K562 (cell line): ENCODE data around the gene BCL2L1. TPM values are rescaled to one million over a fixed set of nuclear protein-coding genes. Genes with fewer than 3 reads are reported as not detected.

Experiments
- ARNT ChIP-seq, 2 experiments: fragments of 450-650 bp; IDR thresholded peaks; 2 replicates each; pipeline ENCODE4 v1.6.1; 2016; ENCODE audit warnings: mild to moderate bottlenecking in 1 of 2
- CBFA2T2 ChIP-seq: fragments of 450-650 bp; conservative IDR thresholded peaks from 2 replicates; pipeline ENCODE4 v1.6.1; 2017; ENCODE audit warnings: mild to moderate bottlenecking
- CBFB ChIP-seq: sonication (generic); formaldehyde crosslinking; IDR thresholded peaks from 2 replicates; pipeline ENCODE4 v1.4.0; 2020; ENCODE audit warnings: mild to moderate bottlenecking, missing genetic modification reagents
- DPF2 ChIP-seq: fragments of 450-650 bp; IDR thresholded peaks from 2 replicates; pipeline ENCODE4 v1.6.1; 2016
- GTF2A2 ChIP-seq: IDR thresholded peaks from 2 replicates; pipeline ENCODE4 v1.6.1; 2016; ENCODE audit warnings: mild to moderate bottlenecking, missing genetic modification characterization, missing compliant biosample characterization
- HDAC2 ChIP-seq: fragments of 450-650 bp; IDR thresholded peaks from 2 replicates; pipeline ENCODE4 v1.6.1; 2016; ENCODE audit warnings: mild to moderate bottlenecking
- KLF1 ChIP-seq: fragments of 450-650 bp; IDR thresholded peaks from 2 replicates; pipeline ENCODE4 v1.6.1; 2016; ENCODE audit warnings: missing genetic modification characterization, missing compliant biosample characterization
- NR1H2 ChIP-seq: sonication (generic); formaldehyde crosslinking; IDR thresholded peaks from 2 replicates; pipeline ENCODE4 v1.4.0; 2020; ENCODE audit warnings: mild to moderate bottlenecking, missing genetic modification reagents
- OTX1 ChIP-seq: fragments of 450-650 bp; formaldehyde crosslinking; IDR thresholded peaks from 2 replicates; pipeline ENCODE4 v1.4.0; 2022; ENCODE audit warnings: mild to moderate bottlenecking
- RB1 ChIP-seq: fragments of 450-650 bp; IDR thresholded peaks from 2 replicates; pipeline ENCODE4 v1.6.1; 2017; ENCODE audit warnings: low read depth, mild to moderate bottlenecking
- RCOR1 ChIP-seq, 2 experiments: IDR thresholded peaks; 2 replicates each; pipeline ENCODE4 v1.6.1; 2012; ENCODE audit warnings: low read depth in 2 of 2, low read length in 2 of 2, borderline replicate concordance in 1 of 2, improper control_type of control experiment in 1 of 2
- RFX7 ChIP-seq: fragments of 250-450 bp; sonication (Bioruptor Pico); IDR thresholded peaks from 2 replicates; pipeline ENCODE4 v1.5.1; 2021; ENCODE audit warnings: mild to moderate bottlenecking
- RUNX1 ChIP-seq: sonication (generic); IDR thresholded peaks from 2 replicates; pipeline ENCODE4 v1.6.1; 2016; ENCODE audit warnings: antibody characterized with exemption, low read depth
- SAP30 ChIP-seq: fragments of 200-600 bp; sonication (generic); IDR thresholded peaks from 2 replicates; pipeline ENCODE4 v1.6.1; 2012; ENCODE audit warnings: borderline replicate concordance, low read depth, mild to moderate bottlenecking, moderate library complexity, low read length, control low read depth, inconsistent platforms; ENCODE audit not compliant: insufficient read depth, poor library complexity, severe bottlenecking
- ZNF124 ChIP-seq: sonication (generic); formaldehyde crosslinking; IDR thresholded peaks from 2 replicates; pipeline ENCODE4 v1.8.1; 2022; ENCODE audit warnings: missing genetic modification reagents
- ZNF134 ChIP-seq: fragments of 250-450 bp; sonication (Bioruptor Pico); conservative IDR thresholded peaks from 2 replicates; pipeline ENCODE4 v1.4.0; 2020
- ZNF280A ChIP-seq: fragments of 450-650 bp; IDR thresholded peaks from 2 replicates; pipeline ENCODE4 v1.6.1; 2018; ENCODE audit warnings: mild to moderate bottlenecking, low read depth; ENCODE audit not compliant: partially characterized antibody
- ZNF354B ChIP-seq: fragments of 250-450 bp; sonication (Bioruptor Pico); IDR thresholded peaks from 2 replicates; pipeline ENCODE4 v1.4.0; 2020
- ZNF384 ChIP-seq: IDR thresholded peaks from 2 replicates; pipeline ENCODE4 v1.6.1; 2012; ENCODE audit warnings: low read depth, low read length, improper control_type of control experiment
- ZNF436 ChIP-seq: fragments of 250-450, 450-650 bp; sonication (Bioruptor Pico); formaldehyde crosslinking; IDR thresholded peaks from 2 replicates; pipeline ENCODE4 v1.7.0; 2020; ENCODE audit warnings: mild to moderate bottlenecking
- ZNF507 ChIP-seq: conservative IDR thresholded peaks from 2 replicates; pipeline ENCODE4 v1.6.1; 2017; ENCODE audit warnings: missing genetic modification characterization, missing compliant biosample characterization
- ZNF551 ChIP-seq: fragments of 250-450 bp; sonication (Bioruptor Pico); IDR thresholded peaks from 2 replicates; pipeline ENCODE4 v1.5.0; 2021; ENCODE audit warnings: mild to moderate bottlenecking, moderate library complexity
- ZNF830 ChIP-seq: fragments of 250-450 bp; sonication (Bioruptor Pico); IDR thresholded peaks from 2 replicates; pipeline ENCODE4 v1.5.0; 2021; ENCODE audit warnings: mild to moderate bottlenecking
- polyA plus RNA-seq, 8 experiments: library from polyadenylated mRNA; depleted of rRNA in 4 of 8; stranded (reverse) in 5 of 8; unstranded in 3 of 8; fragments of >200 nt; fragmentation: Nextera tagmentation in 2 of 8; fragmentation: Illumina TruSeq in 1 of 8; extraction: Ambion mirVana in 2 of 8; extraction: Trizol in 1 of 8; gene quantifications; 2 replicates each; pipeline versions ENCODE4 v1.2.1 to v1.2.3, GENCODE V29; 2011 to 2014; ENCODE audit warnings: inconsistent platforms in 1 of 8, missing spikeins in 1 of 8
- total RNA-seq, 7 experiments: library from RNA; depleted of rRNA in 6 of 7; stranded (reverse); fragments of >200 nt in 6 of 7; fragmentation: Illumina TruSeq in 2 of 7; extraction: Trizol in 2 of 7; gene quantifications; 2 replicates each; pipeline versions ENCODE4 v1.2.1 to v1.2.3, GENCODE V29; 2011 to 2021; ENCODE audit warnings: low replicate concordance in 1 of 7
- TF ChIP-seq, protein P1 (sequence below), 2 experiments: fragments of 450-650 bp; IDR thresholded peaks; 2 replicates each; pipeline ENCODE4 v1.6.1; 2016
- TF ChIP-seq, protein P2 (sequence below): fragments of 450-650 bp; formaldehyde crosslinking; IDR thresholded peaks from 2 replicates; pipeline ENCODE4 v1.4.0; 2020; ENCODE audit warnings: mild to moderate bottlenecking, moderate library complexity
- TF ChIP-seq, protein P3 (sequence below): sonication (generic); formaldehyde crosslinking; IDR thresholded peaks from 2 replicates; pipeline ENCODE4 v1.8.0; 2023; ENCODE audit warnings: mild to moderate bottlenecking, missing genetic modification reagents

The BCL2L1 gene
- total and polyA plus RNA-seq, 9 of the 15 experiments (the other 6 are each of a cell fraction or from before 2014, with no cell fraction given), result 3.3 to 182 (median 120) TPM

GRCh38 chr20:31723069-31723318 is 326 bp upstream of the BCL2L1 start (continued):
- TF ChIP-seq, protein P1, sequence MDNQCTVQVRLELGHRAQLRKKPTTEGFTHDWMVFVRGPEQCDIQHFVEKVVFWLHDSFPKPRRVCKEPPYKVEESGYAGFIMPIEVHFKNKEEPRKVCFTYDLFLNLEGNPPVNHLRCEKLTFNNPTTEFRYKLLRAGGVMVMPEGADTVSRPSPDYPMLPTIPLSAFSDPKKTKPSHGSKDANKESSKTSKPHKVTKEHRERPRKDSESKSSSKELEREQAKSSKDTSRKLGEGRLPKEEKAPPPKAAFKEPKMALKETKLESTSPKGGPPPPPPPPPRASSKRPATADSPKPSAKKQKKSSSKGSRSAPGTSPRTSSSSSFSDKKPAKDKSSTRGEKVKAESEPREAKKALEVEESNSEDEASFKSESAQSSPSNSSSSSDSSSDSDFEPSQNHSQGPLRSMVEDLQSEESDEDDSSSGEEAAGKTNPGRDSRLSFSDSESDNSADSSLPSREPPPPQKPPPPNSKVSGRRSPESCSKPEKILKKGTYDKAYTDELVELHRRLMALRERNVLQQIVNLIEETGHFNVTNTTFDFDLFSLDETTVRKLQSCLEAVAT (IDR thresholded peaks at IDR 0.05), result no peak; a peak in 1 of 4 replicates
- TF ChIP-seq ZNF551 (no peak), SAP30 (peak; percentile 36), ZNF280A (no peak), RB1 (no peak), HDAC2 (0 out of 2 replicates have a peak, but pooled peaks have one; percentile 36), CBFA2T2 (no peak), ZNF436 (CRISPR knock-in tag) (no peak), KLF1 (tag) (no peak), GTF2A2 (no peak), ZNF354B (CRISPR knock-in tag) (no peak), ZNF134 (CRISPR knock-in tag) (no peak), ZNF830 (CRISPR knock-in tag) (no peak), RCOR1 (IDR thresholded peaks at IDR 0.05; ENCODE audit: borderline replicate concordance in 1 of 2, low read depth in 2 of 2, low read length in 2 of 2) (no peak), RUNX1 (no peak), OTX1 (no peak), ZNF507 (tag) (no peak), CBFB (CRISPR knock-in tag) (no peak), RFX7 (CRISPR knock-in tag) (no peak), DPF2 (no peak), ARNT (IDR thresholded peaks at IDR 0.05) (0 out of 4 replicates have a peak, but pooled peaks of 1 of the 2 experiments have one; percentile 33), NR1H2 (CRISPR knock-in tag) (no peak), ZNF124 (CRISPR knock-in tag) (no peak), ZNF384 (no peak; the same call in 1 of the 2 replicates)
- TF ChIP-seq, protein P2, sequence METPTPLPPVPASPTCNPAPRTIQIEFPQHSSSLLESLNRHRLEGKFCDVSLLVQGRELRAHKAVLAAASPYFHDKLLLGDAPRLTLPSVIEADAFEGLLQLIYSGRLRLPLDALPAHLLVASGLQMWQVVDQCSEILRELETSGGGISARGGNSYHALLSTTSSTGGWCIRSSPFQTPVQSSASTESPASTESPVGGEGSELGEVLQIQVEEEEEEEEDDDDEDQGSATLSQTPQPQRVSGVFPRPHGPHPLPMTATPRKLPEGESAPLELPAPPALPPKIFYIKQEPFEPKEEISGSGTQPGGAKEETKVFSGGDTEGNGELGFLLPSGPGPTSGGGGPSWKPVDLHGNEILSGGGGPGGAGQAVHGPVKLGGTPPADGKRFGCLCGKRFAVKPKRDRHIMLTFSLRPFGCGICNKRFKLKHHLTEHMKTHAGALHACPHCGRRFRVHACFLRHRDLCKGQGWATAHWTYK (CRISPR knock-in tag), result no peak
- TF ChIP-seq, protein P3, sequence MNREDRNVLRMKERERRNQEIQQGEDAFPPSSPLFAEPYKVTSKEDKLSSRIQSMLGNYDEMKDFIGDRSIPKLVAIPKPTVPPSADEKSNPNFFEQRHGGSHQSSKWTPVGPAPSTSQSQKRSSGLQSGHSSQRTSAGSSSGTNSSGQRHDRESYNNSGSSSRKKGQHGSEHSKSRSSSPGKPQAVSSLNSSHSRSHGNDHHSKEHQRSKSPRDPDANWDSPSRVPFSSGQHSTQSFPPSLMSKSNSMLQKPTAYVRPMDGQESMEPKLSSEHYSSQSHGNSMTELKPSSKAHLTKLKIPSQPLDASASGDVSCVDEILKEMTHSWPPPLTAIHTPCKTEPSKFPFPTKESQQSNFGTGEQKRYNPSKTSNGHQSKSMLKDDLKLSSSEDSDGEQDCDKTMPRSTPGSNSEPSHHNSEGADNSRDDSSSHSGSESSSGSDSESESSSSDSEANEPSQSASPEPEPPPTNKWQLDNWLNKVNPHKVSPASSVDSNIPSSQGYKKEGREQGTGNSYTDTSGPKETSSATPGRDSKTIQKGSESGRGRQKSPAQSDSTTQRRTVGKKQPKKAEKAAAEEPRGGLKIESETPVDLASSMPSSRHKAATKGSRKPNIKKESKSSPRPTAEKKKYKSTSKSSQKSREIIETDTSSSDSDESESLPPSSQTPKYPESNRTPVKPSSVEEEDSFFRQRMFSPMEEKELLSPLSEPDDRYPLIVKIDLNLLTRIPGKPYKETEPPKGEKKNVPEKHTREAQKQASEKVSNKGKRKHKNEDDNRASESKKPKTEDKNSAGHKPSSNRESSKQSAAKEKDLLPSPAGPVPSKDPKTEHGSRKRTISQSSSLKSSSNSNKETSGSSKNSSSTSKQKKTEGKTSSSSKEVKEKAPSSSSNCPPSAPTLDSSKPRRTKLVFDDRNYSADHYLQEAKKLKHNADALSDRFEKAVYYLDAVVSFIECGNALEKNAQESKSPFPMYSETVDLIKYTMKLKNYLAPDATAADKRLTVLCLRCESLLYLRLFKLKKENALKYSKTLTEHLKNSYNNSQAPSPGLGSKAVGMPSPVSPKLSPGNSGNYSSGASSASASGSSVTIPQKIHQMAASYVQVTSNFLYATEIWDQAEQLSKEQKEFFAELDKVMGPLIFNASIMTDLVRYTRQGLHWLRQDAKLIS (CRISPR knock-in tag), result no peak
